Measurements from ENCODE around the gene GHRHR.

DNA sequence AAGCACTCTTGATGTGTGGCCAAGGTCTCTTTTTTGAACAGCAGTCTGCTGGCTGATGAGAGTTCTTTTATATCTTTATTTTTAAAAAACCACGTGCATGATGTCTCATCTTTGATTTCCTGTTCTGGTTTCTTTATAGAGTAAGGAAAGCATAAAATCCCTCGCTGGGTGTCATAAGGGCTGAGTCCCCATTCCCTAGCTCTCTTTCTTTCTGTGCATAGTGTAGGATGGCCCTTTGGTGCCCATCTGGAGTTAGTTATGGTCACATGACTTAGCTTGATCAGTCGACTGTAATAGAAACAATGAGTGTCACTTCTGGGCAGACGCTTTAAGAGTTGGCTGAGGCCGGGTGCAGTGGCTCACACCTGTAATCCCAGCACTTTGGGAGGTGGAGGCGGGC is 38.5 kb downstream of the GHRHR start:
- TF ChIP-seq CTCF (IDR thresholded peaks at IDR 0.05; ENCODE audit: low read length) (no peak), EZH2 (IDR thresholded peaks at IDR 0.05; ENCODE audit: borderline replicate concordance, low read length) (no peak)
